GM12865 (cell line): ENCODE results near the gene XPO5.

Experiments used
- DNase-seq: peaks from one replicate; pipeline ENCODE4 v3.0.0; 2010; ENCODE audit warnings: low read depth
- H3K4me3 ChIP-seq: 2 replicates; pipeline ENCODE4 v1.5.1; 2011; ENCODE audit warnings: mild to moderate bottlenecking, low read depth, low read length, control low read depth
- CTCF ChIP-seq: IDR thresholded peaks from 2 replicates; pipeline ENCODE4 v1.5.1; 2011; ENCODE audit warnings: low read length, control low read depth, low read depth, inconsistent platforms; ENCODE audit not compliant: insufficient read depth; ENCODE audit errors: missing control alignments

The XPO5 gene

GRCh38 chr6:43575772-43576551, at the start of gene XPO5, which contains the start of gene POLH:
TSS of gene XPO5 (minus strand) at chr6:43576038. CDS start at chr6:43575864, 174 bp downstream.
TSS of gene POLH (plus strand) at chr6:43576185. CDS start at chr6:43582320, 6,135 bp downstream.
- peak; percentile 96 for DNase-seq
- no peak for TF ChIP-seq CTCF
- H3K4me3 ChIP-seq, result peak within 1 kb of the TSS; percentile 94

DNA sequence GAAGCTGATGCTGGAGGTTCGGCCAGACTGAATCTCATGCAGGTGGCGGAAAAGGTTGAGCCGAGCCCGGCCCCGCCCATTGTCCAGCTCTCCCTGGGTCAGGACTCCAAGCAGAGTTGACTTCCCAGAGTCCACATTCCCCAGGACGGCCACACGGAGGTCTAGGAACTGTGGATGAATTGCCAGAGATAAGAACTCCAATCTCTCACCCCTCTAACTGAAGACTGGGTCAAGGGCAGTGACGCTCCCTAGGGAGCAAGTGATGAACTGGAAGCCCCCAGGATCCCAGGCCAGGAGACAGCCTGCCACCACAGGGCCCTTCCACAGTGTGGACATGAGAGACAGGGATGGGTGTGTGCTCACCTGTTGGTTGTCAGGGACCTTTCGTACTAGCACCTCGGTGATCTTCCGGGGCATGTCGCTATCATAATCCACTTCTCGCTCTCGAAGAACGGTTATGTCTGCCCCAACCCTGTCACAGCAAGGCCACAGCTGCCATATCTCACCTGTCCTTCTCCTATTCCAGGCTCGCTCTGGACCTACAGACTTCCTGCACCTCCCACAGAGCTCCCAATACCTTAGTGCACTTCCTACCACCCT, 49.7 kb upstream of the XPO5 start:
- H3K4me3 ChIP-seq, result no peak overlapping the region
- no peak for DNase-seq
- no peak for TF ChIP-seq CTCF

DNA sequence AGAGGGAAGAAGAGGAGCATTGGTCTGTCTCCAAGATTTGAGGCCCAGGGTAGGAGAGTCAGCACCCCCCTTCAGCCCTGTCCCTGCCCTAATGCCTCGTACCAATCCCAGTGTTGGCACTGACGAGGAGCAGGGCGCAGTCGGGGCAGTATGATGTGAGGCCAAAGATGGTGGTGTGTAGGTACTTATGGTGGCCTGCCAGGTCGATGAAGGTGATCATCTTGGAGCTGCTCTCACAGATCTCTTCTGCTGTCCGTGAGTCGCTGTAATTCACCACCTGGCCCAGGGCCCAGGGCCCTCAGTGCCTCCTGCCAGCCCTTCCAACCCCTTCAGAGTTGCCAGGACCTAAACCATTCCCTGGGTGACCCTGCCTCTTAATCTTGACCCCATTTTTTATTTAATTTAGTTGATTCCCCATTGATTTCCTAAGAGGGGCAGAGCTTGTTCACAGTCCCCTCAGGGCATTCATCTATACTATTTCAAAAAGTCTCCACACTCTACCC, 49.0 kb upstream of the XPO5 start:
- no peak overlapping the region for H3K4me3 ChIP-seq
- DNase-seq, result no peak
- no peak for TF ChIP-seq CTCF

GRCh38 chr6:43623880-43624785, 48.3 kb upstream of the XPO5 start:
- no peak for DNase-seq
- no peak for TF ChIP-seq CTCF
- no peak overlapping the region for H3K4me3 ChIP-seq

DNA sequence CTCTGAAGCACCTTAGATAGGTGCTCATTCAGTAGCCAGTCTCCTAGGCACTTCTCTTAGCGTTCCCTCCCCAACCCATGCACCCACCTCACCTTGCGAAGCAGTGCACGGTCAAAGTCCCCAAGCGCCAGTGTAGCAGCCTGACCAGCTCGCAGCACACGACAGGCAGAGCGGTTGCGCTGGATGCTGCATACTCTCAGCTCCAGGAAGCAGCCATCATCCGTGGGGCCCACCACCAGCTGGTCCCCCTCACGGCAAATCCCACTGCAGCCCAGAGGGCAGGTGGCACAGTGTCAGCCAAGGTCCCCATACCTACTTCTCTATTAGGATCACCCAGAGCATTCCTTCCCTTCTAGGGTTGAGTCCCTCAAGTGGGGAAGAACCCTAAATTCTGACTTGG, 46.7 kb upstream of the XPO5 start:
- TF ChIP-seq CTCF, result no peak
- no peak for DNase-seq
- H3K4me3 ChIP-seq, result no peak overlapping the region

DNA sequence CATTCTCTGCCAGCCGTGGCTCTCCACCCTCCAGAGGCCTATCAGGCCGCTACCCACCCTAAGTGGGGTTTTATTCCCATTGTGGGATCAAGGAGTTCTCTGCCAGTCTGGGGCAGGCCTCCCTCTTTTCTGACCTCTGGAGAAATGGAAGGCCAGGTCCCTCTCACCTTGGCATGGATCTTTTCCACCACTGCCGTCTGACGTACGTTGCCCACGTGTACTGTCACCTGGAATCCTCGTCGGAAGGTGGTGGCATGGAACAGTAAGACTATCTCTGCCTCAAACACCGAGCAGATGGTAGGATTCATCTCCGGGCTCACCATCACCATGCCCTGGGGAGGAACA, 46.0 kb upstream of the XPO5 start:
- H3K4me3 ChIP-seq, result no peak overlapping the region
- TF ChIP-seq CTCF, result no peak
- no peak for DNase-seq
